ENCODE measurements around the gene SETD7.

The SETD7 gene

DNA sequence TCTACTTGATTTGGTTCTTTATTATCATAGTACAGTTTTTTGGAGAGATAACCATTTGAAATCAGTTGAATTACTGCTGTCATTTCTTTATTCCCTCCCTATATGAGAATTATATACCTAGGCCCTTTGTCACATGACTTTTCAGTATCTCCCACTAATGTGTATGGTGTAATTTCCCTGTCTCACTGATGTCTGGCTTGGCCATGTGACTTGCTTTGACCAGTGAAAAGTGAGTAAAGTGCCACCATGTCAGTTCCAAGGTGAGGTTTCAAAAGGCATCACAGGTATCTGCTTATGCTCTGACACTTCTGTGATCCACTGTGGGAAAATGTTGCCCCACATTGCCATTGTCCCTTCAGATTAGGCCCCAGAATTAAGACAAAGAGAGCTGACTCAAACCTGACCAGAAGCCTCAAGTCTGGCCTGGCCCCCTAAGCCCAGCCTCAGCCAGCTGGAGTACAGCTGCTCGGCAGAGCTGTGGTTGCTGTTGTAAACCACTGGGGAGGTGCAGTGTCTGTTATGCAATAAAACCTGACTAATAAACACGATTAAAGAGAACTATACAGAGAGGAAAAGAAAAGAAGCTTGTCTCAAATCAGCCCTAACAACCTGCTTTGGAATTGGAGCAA is 27.5 kb downstream of the SETD7 start:
- peaks cover 5 to 74% (median 38%) of the 10 kb centered on the region in 11 experiments; a peak in 16 of 22 replicates for H4K20me1 ChIP-seq
- peak in 6 of 11 experiments; percentile 32 to 74 (median 44); a peak in 7 of 22 replicates for TF ChIP-seq Cebpa-rat (IDR thresholded peaks at IDR 0.05)
- peaks cover 0 to 33% (median 18%) of the 10 kb centered on the region in 10 experiments; a peak in 17 of 20 replicates for H3K4me1 ChIP-seq
- no peaks in the 10 kb centered on the region for H3K27me3 ChIP-seq
- H3K36me3 ChIP-seq = peaks cover 89 to 100% (median 97%) of the 10 kb centered on the region in 11 experiments
- H3K27ac ChIP-seq = peak overlapping the region in 8 of 11 experiments; percentile 58 to 77 (median 67); a peak in 16 of 22 replicates
- no peaks in the 10 kb centered on the region for H3K9me3 ChIP-seq (replicated peaks in 1 of 11)
- peak overlapping the region in 5 of 11 experiments; percentile 2 to 59 (median 27); a peak in 7 of 22 replicates for H3K9ac ChIP-seq
- peak overlapping the region in 9 of 11 experiments; percentile 8 to 58 (median 43); a peak in 14 of 22 replicates for H3K4me2 ChIP-seq
- H3K4me3 ChIP-seq = no peak overlapping the region

DNA sequence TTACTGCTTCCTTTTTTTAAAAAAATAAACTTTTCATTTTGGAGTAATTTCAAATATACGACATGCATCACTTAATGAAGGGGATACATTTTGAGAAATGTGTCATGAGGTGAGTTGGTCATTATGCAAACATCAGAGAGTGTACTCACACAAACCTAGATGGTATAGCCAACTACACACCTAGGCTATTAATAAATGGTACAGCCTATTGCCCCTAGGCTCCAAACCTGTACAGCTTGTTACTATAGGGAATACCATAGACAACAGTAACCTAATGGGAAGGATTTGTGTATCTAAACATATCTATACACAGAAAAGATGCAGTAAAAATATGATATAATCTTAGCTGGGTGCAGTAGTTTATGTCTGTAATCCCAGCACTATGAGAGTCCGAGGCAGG is 29.1 kb downstream of the SETD7 start:
- TF ChIP-seq Cebpa-rat (IDR thresholded peaks at IDR 0.05) = no peak

DNA sequence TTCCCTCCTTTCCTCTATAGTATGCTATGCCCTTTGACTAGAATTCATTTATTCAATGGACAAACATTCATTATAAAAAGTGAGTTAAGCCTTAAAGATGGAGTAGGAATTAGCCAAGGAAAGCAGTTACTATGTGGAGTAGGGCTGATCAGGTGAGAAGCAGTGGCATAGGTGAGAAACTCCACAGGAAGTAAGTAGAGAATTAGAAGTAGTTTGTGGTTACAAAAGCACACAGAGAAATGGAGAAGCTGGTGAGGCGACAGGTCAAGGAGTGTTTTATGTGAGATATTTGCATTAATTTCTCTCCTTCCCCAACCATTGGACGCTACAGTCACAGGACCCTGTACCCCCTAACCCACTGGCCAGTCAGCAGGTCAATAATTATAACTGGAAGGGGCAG is 30.6 kb downstream of the SETD7 start:
- H3K27ac ChIP-seq = no peak overlapping the region
- peaks cover 93 to 100% (median 99%) of the 10 kb centered on the region in 11 experiments for H3K36me3 ChIP-seq
- H3K4me3 ChIP-seq = no peak overlapping the region
- no peaks in the 10 kb centered on the region for H3K27me3 ChIP-seq
- no peaks in the 10 kb centered on the region for H3K9me3 ChIP-seq (replicated peaks in 1 of 11)
- H3K4me2 ChIP-seq = no peak overlapping the region
- peaks cover 0 to 28% (median 20%) of the 10 kb centered on the region in 10 experiments; a peak in 16 of 20 replicates for H3K4me1 ChIP-seq
- H4K20me1 ChIP-seq = peaks cover 0 to 49% (median 14%) of the 10 kb centered on the region in 11 experiments; a peak in 9 of 22 replicates
- H3K9ac ChIP-seq = no peak overlapping the region
- no peak for TF ChIP-seq Cebpa-rat (IDR thresholded peaks at IDR 0.05)

More for the DNA sequence above, 29.1 kb downstream of the SETD7 start:
- Histone ChIP-seq H3K9me3 (replicated peaks in 1 of 11) (no peaks in the 10 kb centered on the region), H3K27me3 (no peaks in the 10 kb centered on the region), H3K4me3 (no peak overlapping the region), H4K20me1 (peaks cover 0 to 61% (median 23%) of the 10 kb centered on the region in 11 experiments; a peak in 12 of 22 replicates), H3K9ac (no peak overlapping the region), H3K36me3 (peaks cover 89 to 100% (median 98%) of the 10 kb centered on the region in 11 experiments), H3K27ac (peak overlapping the region in 1 of 11 experiments; percentile 20; a peak in 1 of 22 replicates), H3K4me2 (no peak overlapping the region), H3K4me1 (peaks cover 0 to 33% (median 20%) of the 10 kb centered on the region in 10 experiments; a peak in 17 of 20 replicates)

DNA sequence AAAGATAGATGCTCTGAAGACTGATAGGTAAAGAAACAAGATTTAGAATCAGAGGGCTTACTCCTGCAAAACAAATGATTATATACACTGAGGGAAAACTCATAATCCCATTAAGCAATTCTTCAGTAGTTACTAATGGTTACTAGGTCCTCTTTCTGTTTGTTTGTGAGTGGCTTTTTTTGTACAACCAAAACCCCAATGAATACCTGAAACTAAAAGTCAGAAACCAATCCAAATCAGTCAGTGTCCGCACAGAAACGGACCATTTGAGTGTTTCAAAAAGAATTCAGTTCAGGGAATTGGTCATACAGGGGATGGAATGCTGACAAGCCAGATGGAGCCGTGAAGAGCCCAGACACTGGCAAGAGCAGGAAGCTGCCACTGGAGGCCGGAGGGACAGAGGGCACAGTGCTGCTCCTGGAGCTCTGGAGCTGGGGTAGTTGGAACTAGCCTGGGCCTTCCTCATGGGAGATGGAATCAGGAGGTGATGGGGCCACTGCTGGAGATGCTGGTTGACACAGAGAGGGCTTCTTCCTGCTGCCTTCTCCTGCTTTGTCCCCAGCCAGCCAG is 31.9 kb downstream of the SETD7 start:
- no peak overlapping the region for H3K9ac ChIP-seq
- no peak overlapping the region for H3K4me2 ChIP-seq

DNA sequence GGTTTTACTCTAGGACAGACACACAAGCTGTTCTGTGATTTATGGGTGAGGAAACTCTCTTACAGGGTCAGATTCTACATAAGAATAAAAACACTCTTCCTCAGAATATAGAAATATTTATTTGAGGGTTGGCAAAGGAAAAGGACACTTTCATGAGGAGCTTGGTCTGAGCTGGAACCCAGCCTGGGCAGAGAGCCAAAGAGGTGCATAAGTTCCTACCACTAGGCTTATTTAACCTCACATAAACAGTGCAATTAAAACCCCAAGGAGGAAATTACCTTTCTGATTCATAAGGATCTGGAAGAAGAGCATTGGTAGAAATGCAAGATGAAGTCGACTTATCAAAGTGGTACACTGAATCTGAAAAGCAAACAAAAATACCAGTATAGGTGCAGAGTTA is 32.9 kb downstream of the SETD7 start:
- Histone ChIP-seq H3K9me3 (replicated peaks in 1 of 11) (no peaks in the 10 kb centered on the region), H3K4me2 (no peak overlapping the region), H3K27ac (no peak overlapping the region), H3K4me3 (no peak overlapping the region), H3K36me3 (peaks cover 100% of the 10 kb centered on the region in 11 experiments), H3K27me3 (no peaks in the 10 kb centered on the region), H3K4me1 (peaks cover 0 to 12% (median 1%) of the 10 kb centered on the region in 10 experiments; a peak in 6 of 20 replicates), H4K20me1 (peaks cover 0 to 40% (median 8%) of the 10 kb centered on the region in 11 experiments; a peak in 9 of 22 replicates), H3K9ac (no peak overlapping the region)
- no peak for TF ChIP-seq Cebpa-rat (IDR thresholded peaks at IDR 0.05)

More for the DNA sequence above, 31.9 kb downstream of the SETD7 start:
- H3K27me3 ChIP-seq = no peaks in the 10 kb centered on the region
- TF ChIP-seq Cebpa-rat (IDR thresholded peaks at IDR 0.05) = no peak
- H4K20me1 ChIP-seq = peaks cover 0 to 49% (median 14%) of the 10 kb centered on the region in 11 experiments; a peak in 9 of 22 replicates
- no peak overlapping the region for H3K4me3 ChIP-seq
- H3K36me3 ChIP-seq = peaks cover 99 to 100% (median 100%) of the 10 kb centered on the region in 11 experiments
- peaks cover 0 to 19% (median 12%) of the 10 kb centered on the region in 10 experiments; a peak in 16 of 20 replicates for H3K4me1 ChIP-seq
- H3K9me3 ChIP-seq (replicated peaks in 1 of 11) = no peaks in the 10 kb centered on the region
- 0 out of 22 replicates have a peak overlapping the region, but pooled peaks of 2 of the 11 experiments have one; percentile 3 to 16 for H3K27ac ChIP-seq

DNA sequence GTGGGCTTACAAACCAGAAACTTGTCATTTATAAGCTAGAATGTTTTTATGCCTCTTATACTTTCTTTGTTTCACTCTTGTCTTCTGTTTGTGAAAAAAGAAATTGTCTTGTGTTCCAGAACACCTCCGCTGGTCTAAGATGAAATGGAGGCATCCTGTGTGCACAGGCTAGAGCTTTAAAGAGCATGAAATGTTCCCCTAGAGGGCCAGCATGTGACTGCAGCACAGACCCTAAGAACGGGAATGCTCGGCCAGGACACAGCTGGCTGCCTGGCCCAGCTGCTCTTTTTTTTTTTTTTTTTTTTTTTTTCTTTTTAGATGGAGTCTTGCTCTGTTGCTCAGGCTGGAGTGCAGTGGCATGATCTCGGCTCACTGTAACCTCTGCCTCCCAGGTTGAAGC is 33.6 kb downstream of the SETD7 start:
- peak overlapping the region in 5 of 11 experiments; percentile 1 to 26 (median 20); a peak in 5 of 22 replicates for H3K27ac ChIP-seq
- no peak for TF ChIP-seq Cebpa-rat (IDR thresholded peaks at IDR 0.05)

DNA sequence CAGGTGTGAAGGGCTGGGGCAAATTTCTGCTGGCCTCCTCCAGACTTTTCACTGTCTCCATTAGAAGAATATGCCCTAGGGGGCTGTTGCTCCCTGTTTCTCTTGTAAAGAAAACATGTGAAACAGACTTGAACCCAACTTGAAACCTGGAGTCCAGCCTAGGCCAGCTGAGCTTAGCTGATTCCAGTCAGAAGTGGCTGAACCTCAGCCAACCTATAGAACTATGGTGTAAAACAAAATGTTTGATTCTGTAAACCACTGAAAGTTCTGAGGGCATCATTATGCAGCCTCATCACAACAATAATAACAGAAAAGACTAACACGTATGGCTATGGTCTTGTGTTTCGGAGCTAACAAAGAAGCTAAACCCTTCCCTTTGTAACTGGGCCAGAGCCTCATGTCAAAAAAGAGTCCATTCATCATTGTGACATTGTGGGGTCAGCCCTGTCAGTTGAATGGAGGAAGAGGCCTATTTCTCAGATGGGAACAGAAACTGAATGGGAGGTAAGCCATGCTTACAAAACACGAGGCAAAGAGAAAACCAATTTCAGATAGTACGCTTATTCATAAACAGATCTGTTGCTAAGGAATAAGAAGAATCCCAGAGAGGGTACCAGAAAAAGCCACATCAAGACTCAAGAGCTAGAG is 34.1 kb downstream of the SETD7 start:
- no peaks in the 10 kb centered on the region for H3K9me3 ChIP-seq (replicated peaks in 1 of 11)
- H4K20me1 ChIP-seq = peaks cover 0 to 30% (median 6%) of the 10 kb centered on the region in 11 experiments; a peak in 10 of 22 replicates
- no peaks in the 10 kb centered on the region for H3K27me3 ChIP-seq
- H3K36me3 ChIP-seq = peaks cover 100% of the 10 kb centered on the region in 11 experiments
- no peak overlapping the region for H3K9ac ChIP-seq
- TF ChIP-seq Cebpa-rat (IDR thresholded peaks at IDR 0.05) = no peak
- H3K4me3 ChIP-seq = no peak overlapping the region
- H3K4me1 ChIP-seq = peaks cover 0 to 12% (median 0%) of the 10 kb centered on the region in 10 experiments; a peak in 4 of 20 replicates
- H3K4me2 ChIP-seq = no peak overlapping the region
- H3K27ac ChIP-seq = peak overlapping the region in 5 of 11 experiments; percentile 1 to 26 (median 20); a peak in 6 of 22 replicates

More for the DNA sequence above, 33.6 kb downstream of the SETD7 start:
- no peak overlapping the region for H3K9ac ChIP-seq
- H3K36me3 ChIP-seq = peaks cover 100% of the 10 kb centered on the region in 11 experiments
- no peaks in the 10 kb centered on the region for H3K9me3 ChIP-seq (replicated peaks in 1 of 11)
- no peaks in the 10 kb centered on the region for H3K27me3 ChIP-seq
- H4K20me1 ChIP-seq = peaks cover 0 to 36% (median 8%) of the 10 kb centered on the region in 11 experiments; a peak in 10 of 22 replicates
- H3K4me1 ChIP-seq = peaks cover 0 to 12% (median 0%) of the 10 kb centered on the region in 10 experiments; a peak in 4 of 20 replicates
- H3K4me2 ChIP-seq = no peak overlapping the region
- H3K4me3 ChIP-seq = no peak overlapping the region

DNA sequence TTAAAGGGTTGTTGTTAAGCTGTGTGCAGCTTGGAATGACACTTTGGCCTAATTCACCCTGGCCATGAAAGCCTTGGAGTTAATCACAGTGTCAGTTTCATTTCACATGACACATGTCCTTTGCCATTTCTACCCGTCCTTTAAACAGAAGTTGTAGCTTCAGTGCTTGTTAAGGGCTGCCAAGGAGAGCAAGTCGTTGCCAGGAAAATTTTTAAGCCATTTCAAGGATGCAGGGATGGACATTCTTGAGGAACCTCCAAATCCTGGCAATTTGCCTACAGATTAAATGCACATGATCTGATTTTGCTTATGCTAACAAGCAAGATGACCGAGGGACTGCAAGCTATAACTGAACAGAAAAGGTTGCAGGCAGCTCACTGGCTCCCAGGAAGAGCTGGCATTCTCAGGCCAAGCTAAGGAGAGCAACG is 40.5 kb downstream of the SETD7 start:
- H4K20me1 ChIP-seq = peaks cover 0 to 29% (median 13%) of the 10 kb centered on the region in 11 experiments; a peak in 14 of 22 replicates
- H3K36me3 ChIP-seq = peaks cover 100% of the 10 kb centered on the region in 11 experiments
- no peaks in the 10 kb centered on the region for H3K9me3 ChIP-seq (replicated peaks in 1 of 11)
- no peak overlapping the region for H3K27ac ChIP-seq
- H3K4me3 ChIP-seq = no peak overlapping the region
- peaks cover 0 to 14% (median 0%) of the 10 kb centered on the region in 10 experiments; a peak in 2 of 20 replicates for H3K4me1 ChIP-seq
- H3K27me3 ChIP-seq = no peaks in the 10 kb centered on the region
- no peak for TF ChIP-seq Cebpa-rat (IDR thresholded peaks at IDR 0.05)
- H3K9ac ChIP-seq = no peak overlapping the region
- no peak overlapping the region for H3K4me2 ChIP-seq

Measured in BLaER1 treated with 17β-estradiol and CSF1 and Interleukin-3, amounts not matched to agents 10 nM and 100 nM (cell line).